ENCODE data around the gene SH3PXD2A. TPM values are rescaled to one million over a fixed set of nuclear protein-coding genes. Genes with fewer than 3 reads are reported as not detected.
A peak's percentile ranks its signal among the peaks of the same experiment; 100 is the strongest.
"Not testable (repeated sequence)": the region's sequence is repeated elsewhere in the genome, so short reads cannot be mapped to it uniquely, and the experiment has no call there.

Gene SH3PXD2A
- total RNA-seq, 1 donor from 2014 or later: 36.8 TPM

DNA sequence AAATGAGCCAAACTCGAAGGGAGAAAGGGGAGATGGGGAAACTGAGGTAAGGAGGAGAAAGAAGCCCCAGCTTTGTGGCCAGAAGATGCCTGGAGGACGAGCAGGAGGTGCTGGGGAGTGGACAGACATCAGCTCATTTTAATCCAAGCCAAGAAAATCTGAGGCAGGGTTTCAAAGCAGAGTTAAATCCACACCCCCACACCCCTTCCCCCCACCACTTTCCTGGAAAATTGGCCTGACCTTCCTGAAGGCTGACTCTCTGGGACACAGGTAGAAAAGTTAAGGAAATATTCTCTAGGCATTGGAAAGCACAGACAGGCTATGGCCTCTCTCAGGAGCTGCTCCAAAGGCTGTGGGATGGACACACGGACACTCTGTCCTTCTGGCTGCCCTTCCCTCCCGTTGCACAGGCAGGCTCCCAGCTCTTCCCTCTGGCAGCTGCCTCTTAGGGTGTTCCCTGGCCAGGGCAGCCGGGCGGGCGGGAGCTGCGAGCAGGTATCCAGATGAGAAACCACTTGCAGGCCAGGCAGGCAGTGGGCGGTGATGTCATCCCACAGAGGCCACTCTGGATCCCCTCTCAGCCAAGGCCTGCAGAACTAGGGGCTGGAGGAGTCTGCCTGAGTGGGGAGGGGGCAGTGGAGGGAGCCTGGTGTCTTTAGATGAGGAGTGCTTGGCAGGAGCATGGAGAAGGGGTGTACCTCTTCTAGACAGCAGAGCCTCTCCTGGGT lies 190.1 kb downstream of the SH3PXD2A start:
- Mint-ChIP-seq H3K27me3 (ENCODE audit: low read depth) (no peaks in the 10 kb centered on the region), H3K27ac (no peak overlapping the region), H3K4me1 (peaks cover 11% of the 10 kb centered on the region), H3K36me3 (peaks cover 2% of the 10 kb centered on the region), H3K9me3 (no peaks in the 10 kb centered on the region), H3K4me3 (no peak overlapping the region)
- TF ChIP-seq, protein P1, sequence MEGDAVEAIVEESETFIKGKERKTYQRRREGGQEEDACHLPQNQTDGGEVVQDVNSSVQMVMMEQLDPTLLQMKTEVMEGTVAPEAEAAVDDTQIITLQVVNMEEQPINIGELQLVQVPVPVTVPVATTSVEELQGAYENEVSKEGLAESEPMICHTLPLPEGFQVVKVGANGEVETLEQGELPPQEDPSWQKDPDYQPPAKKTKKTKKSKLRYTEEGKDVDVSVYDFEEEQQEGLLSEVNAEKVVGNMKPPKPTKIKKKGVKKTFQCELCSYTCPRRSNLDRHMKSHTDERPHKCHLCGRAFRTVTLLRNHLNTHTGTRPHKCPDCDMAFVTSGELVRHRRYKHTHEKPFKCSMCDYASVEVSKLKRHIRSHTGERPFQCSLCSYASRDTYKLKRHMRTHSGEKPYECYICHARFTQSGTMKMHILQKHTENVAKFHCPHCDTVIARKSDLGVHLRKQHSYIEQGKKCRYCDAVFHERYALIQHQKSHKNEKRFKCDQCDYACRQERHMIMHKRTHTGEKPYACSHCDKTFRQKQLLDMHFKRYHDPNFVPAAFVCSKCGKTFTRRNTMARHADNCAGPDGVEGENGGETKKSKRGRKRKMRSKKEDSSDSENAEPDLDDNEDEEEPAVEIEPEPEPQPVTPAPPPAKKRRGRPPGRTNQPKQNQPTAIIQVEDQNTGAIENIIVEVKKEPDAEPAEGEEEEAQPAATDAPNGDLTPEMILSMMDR (IDR thresholded peaks at IDR 0.05; ENCODE audit: unreplicated experiment): no peak
- DNase-seq (ENCODE audit: low spot score in 2 of 2, unreplicated experiment in 2 of 2): no peak

- no peaks in the 10 kb centered on the region for H3K27me3 Mint-ChIP-seq (ENCODE audit: low read depth)
- TF ChIP-seq, protein P1 (IDR thresholded peaks at IDR 0.05; ENCODE audit: unreplicated experiment): no peak
- peaks cover 17% of the 10 kb centered on the region for H3K4me1 Mint-ChIP-seq
- peaks cover 2% of the 10 kb centered on the region for H3K36me3 Mint-ChIP-seq
- no peaks in the 10 kb centered on the region for H3K9me3 Mint-ChIP-seq
- no peak overlapping the region for H3K4me3 Mint-ChIP-seq
- DNase-seq (ENCODE audit: low spot score in 2 of 2, unreplicated experiment in 2 of 2): no peak
- H3K27ac Mint-ChIP-seq: peak overlapping the region; percentile 53
Measured at GRCh38 chr10:103663802-103664201, 191.6 kb downstream of the SH3PXD2A start.

DNA sequence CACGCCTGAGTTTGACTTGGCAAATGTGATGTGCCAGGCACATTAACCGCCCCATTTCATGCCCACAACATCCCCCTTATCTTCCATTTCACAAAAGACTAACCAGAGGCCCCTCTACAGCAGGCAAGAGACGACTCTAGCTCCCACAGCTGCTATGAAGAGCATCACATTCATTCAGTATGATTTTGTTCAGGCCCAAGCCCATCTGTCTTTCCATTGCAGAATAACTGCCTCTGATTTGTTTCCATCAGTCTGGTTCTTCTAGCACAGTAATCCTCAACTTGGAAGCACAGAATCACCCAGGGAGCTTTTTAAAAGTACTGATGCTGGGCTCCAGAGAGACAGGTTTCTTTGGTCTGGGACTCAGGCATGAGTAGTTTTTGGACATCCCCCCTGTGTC lies 192.1 kb downstream of the SH3PXD2A start:
- TF ChIP-seq, protein P1 (IDR thresholded peaks at IDR 0.05; ENCODE audit: unreplicated experiment): no peak
- peaks cover 15% of the 10 kb centered on the region for H3K4me1 Mint-ChIP-seq
- peak overlapping the region; percentile 72 for H3K27ac Mint-ChIP-seq
- no peak for DNase-seq (ENCODE audit: low spot score in 2 of 2, unreplicated experiment in 2 of 2)
- no peaks in the 10 kb centered on the region for H3K9me3 Mint-ChIP-seq
- no peaks in the 10 kb centered on the region for H3K27me3 Mint-ChIP-seq (ENCODE audit: low read depth)
- peaks cover 6% of the 10 kb centered on the region for H3K36me3 Mint-ChIP-seq
- no peak overlapping the region for H3K4me3 Mint-ChIP-seq

- H3K4me1 Mint-ChIP-seq: peaks cover 15% of the 10 kb centered on the region
- not testable (repeated sequence) for DNase-seq (ENCODE audit: low spot score in 2 of 2, unreplicated experiment in 2 of 2); H3K9me3 Mint-ChIP-seq; H3K27me3 Mint-ChIP-seq (ENCODE audit: low read depth); H3K27ac Mint-ChIP-seq; H3K4me3 Mint-ChIP-seq
- H3K36me3 Mint-ChIP-seq: peaks cover 10% of the 10 kb centered on the region
Measured at GRCh38 chr10:103662704-103663103, 192.7 kb downstream of the SH3PXD2A start.

DNA sequence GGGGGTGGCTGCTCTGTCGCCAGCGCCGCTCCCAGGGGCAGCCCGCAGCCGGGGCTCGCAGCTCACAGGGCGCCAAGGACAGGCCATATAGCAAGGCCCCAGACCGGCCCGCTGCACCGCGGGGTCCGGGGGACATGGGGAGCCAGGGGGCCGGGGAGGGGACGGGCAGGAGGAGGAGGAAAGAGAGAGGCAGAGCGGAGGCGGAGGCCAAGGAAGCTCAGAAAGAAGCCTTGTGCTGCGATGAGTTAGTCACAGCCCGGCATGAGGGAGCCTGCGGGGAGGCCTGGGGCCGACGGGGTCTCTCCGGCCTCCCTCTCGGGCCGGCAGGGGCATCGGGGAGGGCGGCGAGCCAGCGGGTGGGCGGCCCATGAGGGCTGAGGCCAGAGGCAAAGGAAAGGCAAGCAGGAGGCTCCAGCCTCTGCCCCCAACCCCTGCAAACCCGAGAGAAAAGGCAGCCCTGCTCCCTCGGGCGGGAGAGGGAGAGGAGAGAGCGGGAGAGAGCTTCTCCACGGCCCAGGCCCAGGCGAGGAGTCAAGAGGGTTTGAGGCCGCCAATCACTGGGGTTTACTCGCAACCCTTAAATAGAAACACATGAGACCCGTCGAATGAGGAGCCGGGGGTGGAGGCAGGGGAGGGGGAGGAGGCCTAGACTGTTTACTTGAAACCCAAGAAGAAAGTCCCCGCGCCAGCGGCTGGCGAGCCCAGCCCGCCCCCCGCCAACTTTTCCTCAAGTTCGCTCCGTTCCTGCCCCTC lies 194.0 kb downstream of the SH3PXD2A start:
- H3K27ac Mint-ChIP-seq: peak overlapping the region; percentile 64
- peaks cover 15% of the 10 kb centered on the region for H3K4me1 Mint-ChIP-seq
- H3K36me3 Mint-ChIP-seq: peaks cover 21% of the 10 kb centered on the region
- TF ChIP-seq, protein P1 (IDR thresholded peaks at IDR 0.05; ENCODE audit: unreplicated experiment): no peak
- no peak for DNase-seq (ENCODE audit: low spot score in 2 of 2, unreplicated experiment in 2 of 2)
- H3K9me3 Mint-ChIP-seq: peaks cover 10% of the 10 kb centered on the region
- no peaks in the 10 kb centered on the region for H3K27me3 Mint-ChIP-seq (ENCODE audit: low read depth)
- peak overlapping the region; percentile 37 for H3K4me3 Mint-ChIP-seq

All from mesothelial cell of epicardium (in vitro differentiated cells).